ENCODE measurements around the gene SLC12A9.

GRCh38 chr7:100874577-100875355 lies 22.3 kb downstream of the SLC12A9 start, which contains the start of gene SRRT:
- TF ChIP-seq CTCF (IDR thresholded peaks at IDR 0.05) = peak; percentile 44 to 95 (median 90)
- TF ChIP-seq POLR2AphosphoS5 (IDR thresholded peaks at IDR 0.05) = peak; percentile 99
- peak in 1 of 4 donors; percentile 92 for TF ChIP-seq EP300 (IDR thresholded peaks at IDR 0.05)
- peak; percentile 58 to 98 (median 96) for TF ChIP-seq POLR2A (IDR thresholded peaks at IDR 0.05)

Measured in upper lobe of left lung (tissue), 4 donors.